ENCODE results near the gene KANSL1. TPM values are rescaled to one million over a fixed set of nuclear protein-coding genes. Genes with fewer than 3 reads are reported as not detected.
A peak's percentile ranks its signal among the peaks of the same experiment; 100 is the strongest.

KANSL1 gene
- total and polyA plus RNA-seq, 12 donors, result 23.2 to 81.2 (median 58.0) TPM

DNA sequence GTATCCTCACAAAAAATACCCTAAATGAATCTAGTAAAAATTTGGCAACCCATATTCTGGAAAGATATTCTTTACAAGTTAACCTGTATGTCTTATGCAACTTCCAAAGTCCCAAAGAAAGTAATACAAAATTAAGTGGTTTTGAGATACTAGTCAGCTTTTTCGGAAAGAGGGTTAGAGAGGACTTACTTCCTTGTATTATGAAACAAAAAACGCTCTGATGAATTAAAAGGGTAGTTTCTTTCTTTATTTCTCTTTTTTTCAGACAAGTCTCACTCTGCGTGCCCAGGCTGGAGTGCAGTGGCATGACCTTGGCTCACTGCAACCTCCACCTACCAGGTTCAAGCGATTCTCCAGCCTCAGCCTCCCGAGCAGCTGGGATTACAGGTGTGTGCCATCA is 51.6 kb downstream of the KANSL1 start:
- DNase-seq, result no peak
- H3K27me3 ChIP-seq, result no peaks in the 10 kb centered on the region
- peak overlapping the region in 1 of 5 donors; percentile 4 for H3K27ac ChIP-seq
- WGBS, 4 donors, result 61 to 82% (median 77%) methylated on average over 5 of the region's 5 CpGs
- H3K36me3 ChIP-seq (replicated peaks in 1 of 2), result no peaks in the 10 kb centered on the region
- intact Hi-C loops (cut with DNase I), result no loop called here
- no peaks in the 10 kb centered on the region for H3K9me3 ChIP-seq (replicated peaks in 1 of 3)
- TF ChIP-seq, protein P1, sequence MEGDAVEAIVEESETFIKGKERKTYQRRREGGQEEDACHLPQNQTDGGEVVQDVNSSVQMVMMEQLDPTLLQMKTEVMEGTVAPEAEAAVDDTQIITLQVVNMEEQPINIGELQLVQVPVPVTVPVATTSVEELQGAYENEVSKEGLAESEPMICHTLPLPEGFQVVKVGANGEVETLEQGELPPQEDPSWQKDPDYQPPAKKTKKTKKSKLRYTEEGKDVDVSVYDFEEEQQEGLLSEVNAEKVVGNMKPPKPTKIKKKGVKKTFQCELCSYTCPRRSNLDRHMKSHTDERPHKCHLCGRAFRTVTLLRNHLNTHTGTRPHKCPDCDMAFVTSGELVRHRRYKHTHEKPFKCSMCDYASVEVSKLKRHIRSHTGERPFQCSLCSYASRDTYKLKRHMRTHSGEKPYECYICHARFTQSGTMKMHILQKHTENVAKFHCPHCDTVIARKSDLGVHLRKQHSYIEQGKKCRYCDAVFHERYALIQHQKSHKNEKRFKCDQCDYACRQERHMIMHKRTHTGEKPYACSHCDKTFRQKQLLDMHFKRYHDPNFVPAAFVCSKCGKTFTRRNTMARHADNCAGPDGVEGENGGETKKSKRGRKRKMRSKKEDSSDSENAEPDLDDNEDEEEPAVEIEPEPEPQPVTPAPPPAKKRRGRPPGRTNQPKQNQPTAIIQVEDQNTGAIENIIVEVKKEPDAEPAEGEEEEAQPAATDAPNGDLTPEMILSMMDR (IDR thresholded peaks at IDR 0.05), result no peak
- H3K4me1 ChIP-seq (replicated peaks in 1 of 2), result peaks cover 43 to 91% of the 10 kb centered on the region in 2 donors
- no peak overlapping the region for H3K4me3 ChIP-seq

DNA sequence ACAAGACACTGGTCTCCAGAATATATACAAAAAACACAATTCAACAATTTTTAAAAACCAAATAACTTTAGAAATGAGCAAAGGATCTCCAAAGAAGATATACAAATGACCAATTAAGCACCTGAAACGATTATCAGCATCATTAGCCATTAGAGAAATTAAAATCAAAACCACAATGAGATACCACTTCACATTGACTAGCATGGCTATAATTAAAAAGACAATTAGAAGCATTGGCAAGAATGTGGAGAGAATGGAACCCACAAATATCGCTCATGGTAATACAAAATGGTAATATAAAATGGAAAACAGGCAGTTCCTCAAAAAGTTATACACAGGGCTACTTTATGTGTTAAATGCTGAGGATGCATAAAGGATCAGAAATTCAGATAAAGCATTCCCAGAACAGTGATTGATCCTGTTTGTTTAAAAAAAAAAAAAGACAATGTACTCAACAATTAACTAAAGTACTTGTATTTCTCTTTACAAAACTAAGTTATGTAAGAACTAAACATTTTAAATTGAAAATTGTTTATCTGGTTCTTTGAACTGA is 52.5 kb downstream of the KANSL1 start:
- no peaks in the 10 kb centered on the region for H3K9me3 ChIP-seq (replicated peaks in 1 of 3)
- H3K4me1 ChIP-seq (replicated peaks in 1 of 2), result peaks cover 37 to 89% of the 10 kb centered on the region in 2 donors
- no peaks in the 10 kb centered on the region for H3K27me3 ChIP-seq
- H3K36me3 ChIP-seq (replicated peaks in 1 of 2), result no peaks in the 10 kb centered on the region
- DNase-seq, result no peak
- TF ChIP-seq POLR2A (IDR thresholded peaks at IDR 0.05), result no peak
- TF ChIP-seq, protein P1 (IDR thresholded peaks at IDR 0.05), result no peak
- H3K27ac ChIP-seq, result peak overlapping the region in 1 of 5 donors; percentile 4
- 94 to 97% (median 95%) methylated on average over 2 of the region's 2 CpGs for WGBS, 4 donors
- H3K4me3 ChIP-seq, result no peak overlapping the region
- intact Hi-C loops (cut with DNase I), result no loop called here

DNA sequence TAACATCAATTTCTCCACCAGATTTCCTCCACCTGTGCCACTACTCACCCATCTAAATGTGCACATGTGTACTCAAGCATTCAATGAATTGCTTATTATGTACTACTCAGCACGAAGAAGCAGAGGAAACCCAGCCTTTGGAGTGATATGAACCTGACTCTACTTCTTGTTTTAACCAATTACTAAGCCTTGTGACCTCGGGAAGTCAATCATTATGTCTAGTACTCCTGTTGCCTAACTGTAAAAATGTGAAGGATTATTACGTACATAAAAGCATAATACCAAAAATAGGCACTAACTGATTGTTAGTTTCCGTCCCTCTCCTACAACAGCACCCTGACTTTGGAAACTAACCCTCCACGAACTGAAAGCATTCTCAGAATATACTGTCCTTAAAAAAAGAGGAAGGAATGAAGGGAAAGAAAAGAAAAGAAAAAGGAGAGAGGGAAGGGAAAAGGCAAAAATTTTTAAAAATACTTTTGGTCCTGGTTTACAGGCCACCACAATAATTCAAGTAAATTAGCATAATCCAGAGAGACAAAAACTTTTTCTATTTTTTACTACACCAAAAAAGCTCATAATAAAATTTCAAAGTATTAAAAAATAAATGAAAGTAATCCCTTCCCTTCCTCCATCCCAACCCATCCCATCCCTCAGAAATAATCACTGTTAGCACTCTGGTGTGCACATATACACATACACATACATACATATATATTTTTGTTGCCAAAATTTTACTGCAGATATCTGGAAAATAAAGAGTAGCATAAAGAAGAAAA is 53.6 kb downstream of the KANSL1 start:
- intact Hi-C loops (cut with DNase I), result no loop called here

DNA sequence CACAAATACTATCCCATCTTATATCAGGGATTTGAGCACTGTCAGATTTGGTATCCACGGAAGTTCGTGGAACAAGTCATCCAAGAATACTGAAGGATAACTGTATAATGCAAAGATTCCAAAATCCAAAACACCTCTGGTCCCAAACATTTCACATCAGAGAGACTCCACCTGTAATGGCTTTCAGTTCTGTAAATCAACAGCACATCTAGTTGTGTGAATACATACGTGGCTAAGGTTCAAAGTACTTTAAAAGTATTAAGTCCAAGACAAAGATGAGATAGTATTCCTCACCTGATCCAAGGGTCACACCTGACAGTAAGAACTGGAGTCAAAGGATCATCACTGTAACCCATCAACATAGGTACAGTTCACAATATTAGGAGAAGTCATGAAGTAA is 54.8 kb downstream of the KANSL1 start:
- TF ChIP-seq, protein P1 (IDR thresholded peaks at IDR 0.05), result no peak
- TF ChIP-seq POLR2A (IDR thresholded peaks at IDR 0.05), result no peak
- Histone ChIP-seq H3K9me3 (replicated peaks in 1 of 3) (no peaks in the 10 kb centered on the region), H3K36me3 (replicated peaks in 1 of 2) (no peaks in the 10 kb centered on the region), H3K27me3 (no peaks in the 10 kb centered on the region), H3K27ac (peak overlapping the region in 3 of 5 donors; percentile 33 to 62 (median 40)), H3K4me1 (replicated peaks in 1 of 2) (peaks cover 35 to 74% of the 10 kb centered on the region in 2 donors), H3K4me3 (no peak overlapping the region)
- no peak for DNase-seq
- intact Hi-C loops (cut with DNase I), result no loop called here
- 73 to 79% (median 74%) methylated on average over 3 of the region's 3 CpGs for WGBS, 4 donors

More for the DNA sequence above, 53.6 kb downstream of the KANSL1 start:
- WGBS, 4 donors, result 21 to 27% (median 22%) methylated on average over 5 of the region's 5 CpGs
- Histone ChIP-seq H3K4me3 (no peak overlapping the region), H3K4me1 (replicated peaks in 1 of 2) (peaks cover 35 to 81% of the 10 kb centered on the region in 2 donors), H3K27ac (peak overlapping the region in 2 of 5 donors; percentile 11 to 47), H3K9me3 (replicated peaks in 1 of 3) (no peaks in the 10 kb centered on the region), H3K27me3 (no peaks in the 10 kb centered on the region), H3K36me3 (replicated peaks in 1 of 2) (no peaks in the 10 kb centered on the region)
- TF ChIP-seq, protein P1 (IDR thresholded peaks at IDR 0.05), result no peak
- TF ChIP-seq POLR2A (IDR thresholded peaks at IDR 0.05), result no peak
- no peak for DNase-seq
